ENCODE data around the gene LDLRAP1. TPM values are rescaled to one million over a fixed set of nuclear protein-coding genes. Genes with fewer than 3 reads are reported as not detected.

LDLRAP1 gene
- total and polyA plus RNA-seq, 9 of the 15 experiments (the other 6 are each of a cell fraction or from before 2014, with no cell fraction given): 0.56 to 29.6 (median 16.2) TPM

DNA sequence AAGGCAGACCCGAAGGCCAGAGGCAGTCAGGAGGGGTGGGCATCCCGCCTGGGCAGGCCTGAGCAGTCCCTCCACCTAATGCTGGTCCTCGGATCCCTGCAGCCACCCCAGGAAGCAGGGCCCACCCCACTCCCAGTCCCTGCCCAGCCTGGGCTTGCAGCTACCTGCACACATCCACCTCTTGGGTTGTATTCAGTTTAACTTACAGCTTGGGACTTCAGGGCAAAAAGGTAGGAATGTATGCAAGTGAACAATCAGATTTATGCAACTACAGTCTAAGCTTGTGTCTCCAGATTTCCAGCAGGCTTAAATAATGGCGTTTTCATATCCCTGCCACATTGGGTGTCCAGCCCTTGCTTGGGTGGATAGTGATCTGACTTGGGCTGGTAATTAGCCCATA is 17.4 kb downstream of the LDLRAP1 start (continued):
- TF ChIP-seq ARHGAP35 (IDR thresholded peaks at IDR 0.05; ENCODE audit: partially characterized antibody) (no peak), SIN3B (IDR thresholded peaks at IDR 0.05; ENCODE audit: low read depth) (no peak), TAL1 (IDR thresholded peaks at IDR 0.05) (no peak), JUNB (CRISPR knock-in tag; conservative IDR thresholded peaks at IDR 0.05) (no peak), MEIS2 (IDR thresholded peaks at IDR 0.05; ENCODE audit: partially characterized antibody) (no peak)
- TF ChIP-seq, protein P1, sequence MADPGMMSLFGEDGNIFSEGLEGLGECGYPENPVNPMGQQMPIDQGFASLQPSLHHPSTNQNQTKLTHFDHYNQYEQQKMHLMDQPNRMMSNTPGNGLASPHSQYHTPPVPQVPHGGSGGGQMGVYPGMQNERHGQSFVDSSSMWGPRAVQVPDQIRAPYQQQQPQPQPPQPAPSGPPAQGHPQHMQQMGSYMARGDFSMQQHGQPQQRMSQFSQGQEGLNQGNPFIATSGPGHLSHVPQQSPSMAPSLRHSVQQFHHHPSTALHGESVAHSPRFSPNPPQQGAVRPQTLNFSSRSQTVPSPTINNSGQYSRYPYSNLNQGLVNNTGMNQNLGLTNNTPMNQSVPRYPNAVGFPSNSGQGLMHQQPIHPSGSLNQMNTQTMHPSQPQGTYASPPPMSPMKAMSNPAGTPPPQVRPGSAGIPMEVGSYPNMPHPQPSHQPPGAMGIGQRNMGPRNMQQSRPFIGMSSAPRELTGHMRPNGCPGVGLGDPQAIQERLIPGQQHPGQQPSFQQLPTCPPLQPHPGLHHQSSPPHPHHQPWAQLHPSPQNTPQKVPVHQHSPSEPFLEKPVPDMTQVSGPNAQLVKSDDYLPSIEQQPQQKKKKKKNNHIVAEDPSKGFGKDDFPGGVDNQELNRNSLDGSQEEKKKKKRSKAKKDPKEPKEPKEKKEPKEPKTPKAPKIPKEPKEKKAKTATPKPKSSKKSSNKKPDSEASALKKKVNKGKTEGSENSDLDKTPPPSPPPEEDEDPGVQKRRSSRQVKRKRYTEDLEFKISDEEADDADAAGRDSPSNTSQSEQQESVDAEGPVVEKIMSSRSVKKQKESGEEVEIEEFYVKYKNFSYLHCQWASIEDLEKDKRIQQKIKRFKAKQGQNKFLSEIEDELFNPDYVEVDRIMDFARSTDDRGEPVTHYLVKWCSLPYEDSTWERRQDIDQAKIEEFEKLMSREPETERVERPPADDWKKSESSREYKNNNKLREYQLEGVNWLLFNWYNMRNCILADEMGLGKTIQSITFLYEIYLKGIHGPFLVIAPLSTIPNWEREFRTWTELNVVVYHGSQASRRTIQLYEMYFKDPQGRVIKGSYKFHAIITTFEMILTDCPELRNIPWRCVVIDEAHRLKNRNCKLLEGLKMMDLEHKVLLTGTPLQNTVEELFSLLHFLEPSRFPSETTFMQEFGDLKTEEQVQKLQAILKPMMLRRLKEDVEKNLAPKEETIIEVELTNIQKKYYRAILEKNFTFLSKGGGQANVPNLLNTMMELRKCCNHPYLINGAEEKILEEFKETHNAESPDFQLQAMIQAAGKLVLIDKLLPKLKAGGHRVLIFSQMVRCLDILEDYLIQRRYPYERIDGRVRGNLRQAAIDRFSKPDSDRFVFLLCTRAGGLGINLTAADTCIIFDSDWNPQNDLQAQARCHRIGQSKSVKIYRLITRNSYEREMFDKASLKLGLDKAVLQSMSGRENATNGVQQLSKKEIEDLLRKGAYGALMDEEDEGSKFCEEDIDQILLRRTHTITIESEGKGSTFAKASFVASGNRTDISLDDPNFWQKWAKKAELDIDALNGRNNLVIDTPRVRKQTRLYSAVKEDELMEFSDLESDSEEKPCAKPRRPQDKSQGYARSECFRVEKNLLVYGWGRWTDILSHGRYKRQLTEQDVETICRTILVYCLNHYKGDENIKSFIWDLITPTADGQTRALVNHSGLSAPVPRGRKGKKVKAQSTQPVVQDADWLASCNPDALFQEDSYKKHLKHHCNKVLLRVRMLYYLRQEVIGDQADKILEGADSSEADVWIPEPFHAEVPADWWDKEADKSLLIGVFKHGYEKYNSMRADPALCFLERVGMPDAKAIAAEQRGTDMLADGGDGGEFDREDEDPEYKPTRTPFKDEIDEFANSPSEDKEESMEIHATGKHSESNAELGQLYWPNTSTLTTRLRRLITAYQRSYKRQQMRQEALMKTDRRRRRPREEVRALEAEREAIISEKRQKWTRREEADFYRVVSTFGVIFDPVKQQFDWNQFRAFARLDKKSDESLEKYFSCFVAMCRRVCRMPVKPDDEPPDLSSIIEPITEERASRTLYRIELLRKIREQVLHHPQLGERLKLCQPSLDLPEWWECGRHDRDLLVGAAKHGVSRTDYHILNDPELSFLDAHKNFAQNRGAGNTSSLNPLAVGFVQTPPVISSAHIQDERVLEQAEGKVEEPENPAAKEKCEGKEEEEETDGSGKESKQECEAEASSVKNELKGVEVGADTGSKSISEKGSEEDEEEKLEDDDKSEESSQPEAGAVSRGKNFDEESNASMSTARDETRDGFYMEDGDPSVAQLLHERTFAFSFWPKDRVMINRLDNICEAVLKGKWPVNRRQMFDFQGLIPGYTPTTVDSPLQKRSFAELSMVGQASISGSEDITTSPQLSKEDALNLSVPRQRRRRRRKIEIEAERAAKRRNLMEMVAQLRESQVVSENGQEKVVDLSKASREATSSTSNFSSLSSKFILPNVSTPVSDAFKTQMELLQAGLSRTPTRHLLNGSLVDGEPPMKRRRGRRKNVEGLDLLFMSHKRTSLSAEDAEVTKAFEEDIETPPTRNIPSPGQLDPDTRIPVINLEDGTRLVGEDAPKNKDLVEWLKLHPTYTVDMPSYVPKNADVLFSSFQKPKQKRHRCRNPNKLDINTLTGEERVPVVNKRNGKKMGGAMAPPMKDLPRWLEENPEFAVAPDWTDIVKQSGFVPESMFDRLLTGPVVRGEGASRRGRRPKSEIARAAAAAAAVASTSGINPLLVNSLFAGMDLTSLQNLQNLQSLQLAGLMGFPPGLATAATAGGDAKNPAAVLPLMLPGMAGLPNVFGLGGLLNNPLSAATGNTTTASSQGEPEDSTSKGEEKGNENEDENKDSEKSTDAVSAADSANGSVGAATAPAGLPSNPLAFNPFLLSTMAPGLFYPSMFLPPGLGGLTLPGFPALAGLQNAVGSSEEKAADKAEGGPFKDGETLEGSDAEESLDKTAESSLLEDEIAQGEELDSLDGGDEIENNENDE (IDR thresholded peaks at IDR 0.05; ENCODE audit: low read depth, low read length): no peak

All from K562 (cell line).